Measurements from ENCODE around the gene TBL3.

TBL3 gene

DNA sequence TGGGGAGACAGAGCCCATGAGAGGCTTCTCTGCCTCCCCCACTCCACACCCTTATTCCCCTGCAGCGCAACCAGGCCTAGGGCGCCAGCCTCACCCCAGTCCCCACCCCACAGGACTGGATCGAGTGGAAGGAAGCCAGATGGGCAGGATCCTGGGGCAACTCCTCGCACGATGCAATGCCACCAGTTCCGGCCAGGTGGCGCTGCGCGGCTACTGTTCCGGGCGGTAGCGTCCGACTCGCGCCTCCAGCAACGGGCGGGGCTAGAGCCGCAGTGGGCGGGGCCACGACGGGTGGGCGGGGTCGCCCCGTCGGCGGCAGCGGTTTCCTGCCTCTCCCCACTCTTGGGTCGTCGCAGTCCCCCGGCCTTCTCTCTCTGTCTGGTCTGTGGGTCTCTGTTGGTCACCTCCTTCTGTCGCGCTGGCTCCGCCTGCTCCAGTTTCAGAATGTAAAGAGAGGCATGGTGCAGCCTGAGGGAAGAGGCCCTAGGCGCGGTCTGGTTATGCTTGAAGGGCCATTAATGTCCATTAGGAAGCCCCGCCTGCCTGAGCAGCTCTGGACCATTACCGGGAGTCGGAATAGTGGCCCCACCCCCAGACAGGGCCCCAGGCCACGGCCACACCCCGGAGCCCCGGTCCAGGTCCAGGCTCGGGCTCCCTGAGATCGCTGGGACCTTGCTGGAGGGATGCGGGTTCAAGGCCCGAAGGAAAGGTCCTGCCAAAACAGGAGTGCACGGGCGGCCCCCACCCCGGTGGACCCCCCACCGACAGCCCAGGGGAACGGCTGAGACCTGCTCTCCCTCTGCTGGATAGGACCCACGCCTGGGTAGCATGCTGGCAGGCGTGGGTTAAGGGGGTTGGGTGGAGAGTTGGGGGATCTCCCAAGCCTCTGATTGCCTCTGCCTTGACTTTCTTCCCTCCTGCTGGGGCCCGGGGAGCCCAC lies 51.5 kb downstream of the TBL3 start:
- peak; percentile 92 for DNase-seq

DNA sequence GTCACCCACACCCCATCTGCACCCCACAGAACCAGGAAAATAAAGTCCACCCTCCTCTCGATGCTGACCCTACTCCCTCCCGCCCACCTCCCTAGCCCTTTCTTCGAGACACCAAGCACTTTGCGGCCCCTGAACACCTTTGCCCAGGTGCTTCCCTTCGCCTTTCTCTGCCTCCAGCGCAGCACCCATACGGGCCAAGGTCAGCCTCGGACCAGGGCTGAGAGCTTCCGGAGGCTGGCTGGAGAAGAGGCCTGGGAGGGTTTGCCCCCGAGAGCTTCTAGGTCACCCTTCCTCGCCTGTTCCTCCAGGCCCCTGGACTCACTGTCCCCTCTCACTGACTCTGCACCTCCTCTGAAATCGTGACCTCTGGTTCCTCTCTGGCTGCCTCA lies 52.2 kb downstream of the TBL3 start:
- DNase-seq = no peak

DNA sequence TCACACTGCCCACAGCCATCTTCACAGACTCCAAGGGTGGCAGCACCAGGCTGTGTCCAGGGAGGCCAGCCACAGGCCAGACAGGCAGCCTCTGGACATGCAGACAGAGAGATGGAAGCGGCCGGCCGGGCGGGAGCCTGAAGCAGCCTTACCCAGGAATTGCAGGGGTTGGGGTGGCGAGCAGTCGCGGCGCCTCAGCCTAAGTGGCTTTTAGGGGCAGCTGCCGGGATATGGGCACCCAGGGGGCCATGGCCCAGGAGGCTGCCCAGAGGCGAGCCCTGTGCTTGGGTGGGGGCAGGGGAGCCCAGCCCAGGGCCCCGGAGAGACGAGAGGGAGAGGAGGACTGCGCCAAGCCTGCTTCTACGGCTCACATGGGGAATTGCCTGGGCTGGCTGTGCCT lies 53.4 kb downstream of the TBL3 start:
- DNase-seq = no peak

DNA sequence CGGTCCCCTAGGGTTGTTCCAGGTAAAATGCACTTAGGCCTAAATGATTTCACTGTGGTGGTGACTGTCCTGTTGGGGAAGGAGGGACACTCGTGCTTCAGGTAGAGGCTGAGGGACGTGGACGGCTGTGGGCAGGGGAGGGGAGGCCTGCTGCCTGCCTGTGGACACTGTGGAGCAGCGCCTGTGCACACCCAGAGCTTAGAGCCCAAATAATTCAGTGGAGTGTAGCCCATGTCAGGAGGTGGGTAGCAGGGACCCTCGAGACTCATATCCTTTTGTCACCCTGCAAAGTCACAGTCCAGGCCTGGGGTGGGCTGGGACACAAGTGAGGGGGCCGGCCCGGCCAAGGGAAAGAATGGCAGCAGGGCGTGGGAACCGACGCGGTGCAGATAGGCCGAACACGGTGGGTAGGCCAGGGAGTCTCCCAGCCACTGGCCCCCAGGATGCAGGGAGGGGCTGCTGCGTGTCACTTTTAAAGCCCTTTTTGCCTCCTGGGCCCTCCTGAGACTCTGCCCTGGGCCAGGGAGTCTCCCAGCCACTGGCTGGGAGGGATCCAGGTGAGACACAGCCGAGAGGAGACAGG lies 54.1 kb downstream of the TBL3 start:
- no peak for DNase-seq

DNA sequence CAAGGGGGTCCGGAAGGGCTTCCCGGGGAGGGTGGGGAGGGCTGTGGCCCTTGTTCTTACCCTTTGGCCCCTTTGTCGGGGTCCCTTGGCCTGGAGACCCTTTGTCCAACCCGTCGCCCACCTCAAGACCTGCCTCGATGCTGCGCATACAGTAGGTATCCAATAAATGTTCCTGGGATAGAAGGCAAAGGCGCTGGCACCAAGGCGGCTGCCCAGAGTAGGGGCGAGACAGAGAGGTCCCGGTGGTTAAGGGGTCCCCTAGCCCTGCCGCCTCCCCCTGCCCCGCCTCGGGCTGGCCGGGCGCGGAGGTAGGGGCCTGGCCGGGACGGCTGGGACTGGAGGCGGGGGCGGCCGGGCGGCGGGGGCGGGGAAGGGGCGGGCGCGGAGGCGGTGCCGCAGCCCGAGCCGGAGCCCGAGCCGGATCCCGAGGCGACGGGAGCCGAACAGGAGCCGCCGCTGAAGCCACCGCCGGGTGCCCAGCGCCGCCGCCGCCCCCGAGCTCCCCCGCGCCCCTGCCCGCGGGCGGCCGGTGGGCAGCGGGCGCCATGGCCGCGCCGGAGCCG lies 54.7 kb downstream of the TBL3 start, which contains the start of gene NHERF2:
Gene NHERF2 (plus strand): TSS at position 442 of the 563 bp plus-strand sequence. CDS start 104 bp downstream, at position 546.
- peak; percentile 66 for DNase-seq

DNA sequence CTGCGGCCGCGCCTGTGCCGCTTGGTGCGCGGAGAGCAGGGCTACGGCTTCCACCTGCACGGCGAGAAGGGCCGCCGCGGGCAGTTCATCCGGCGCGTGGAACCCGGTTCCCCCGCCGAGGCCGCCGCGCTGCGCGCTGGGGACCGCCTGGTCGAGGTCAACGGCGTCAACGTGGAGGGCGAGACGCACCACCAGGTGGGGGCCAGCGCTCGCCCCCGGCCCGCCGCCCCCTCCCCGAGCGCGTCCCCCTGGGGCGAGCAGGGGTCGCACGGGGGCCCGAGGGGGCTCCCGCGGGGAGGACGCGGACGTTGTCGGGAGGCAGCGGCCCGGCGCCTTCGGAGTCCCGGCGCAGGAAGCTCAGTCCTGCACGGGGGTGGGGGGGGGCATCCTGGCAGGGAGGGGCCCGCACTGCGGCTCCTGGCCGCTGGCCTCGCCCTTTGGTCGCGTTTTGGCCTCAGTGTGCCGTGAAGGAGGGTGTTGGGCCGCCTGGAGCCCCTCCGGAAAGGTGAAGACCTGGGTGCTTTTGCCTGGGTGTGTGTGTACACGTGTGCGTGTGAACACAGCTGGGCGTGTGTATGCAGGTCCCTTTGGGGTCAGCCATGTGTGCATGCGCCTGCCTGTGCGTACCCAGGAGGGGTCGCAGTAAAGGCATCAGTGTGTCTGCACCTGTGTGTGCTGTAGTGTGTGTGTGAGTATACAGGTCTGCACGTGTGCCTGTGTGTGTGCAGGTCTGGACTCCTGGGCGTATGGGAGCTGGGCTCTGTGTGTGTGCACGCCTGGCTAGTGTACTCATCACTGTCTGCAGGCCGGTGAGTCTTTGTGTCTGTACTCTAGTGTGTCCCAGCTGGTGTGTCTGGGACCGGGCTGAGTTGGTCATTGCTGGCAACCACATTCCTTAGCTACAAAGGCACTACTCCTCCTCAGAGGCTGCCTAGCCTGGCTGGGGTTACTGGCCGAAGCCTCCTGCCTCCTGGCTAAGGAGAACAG lies 55.5 kb downstream of the TBL3 start:
- peak; percentile 65 for DNase-seq

DNA sequence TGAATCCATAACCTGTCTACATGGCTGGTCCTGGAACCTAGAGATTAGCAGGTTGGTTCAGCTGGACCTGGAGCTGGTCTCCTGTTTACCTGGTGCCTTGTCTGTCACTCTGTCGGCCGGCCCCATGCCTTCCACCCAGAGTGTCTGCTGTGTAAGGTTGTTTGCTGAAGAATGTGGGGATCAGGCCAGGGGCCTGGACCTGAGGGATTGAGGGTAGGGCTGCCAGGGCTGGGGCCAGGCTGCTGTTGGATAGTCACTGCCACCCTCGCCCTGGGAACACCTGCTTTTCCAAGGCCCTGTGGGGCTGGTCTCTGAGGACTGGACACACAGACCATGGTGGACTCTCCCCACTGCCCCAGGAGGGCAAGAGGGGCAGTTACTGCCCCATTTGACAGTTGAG lies 56.3 kb downstream of the TBL3 start:
- DNase-seq = no peak

DNA sequence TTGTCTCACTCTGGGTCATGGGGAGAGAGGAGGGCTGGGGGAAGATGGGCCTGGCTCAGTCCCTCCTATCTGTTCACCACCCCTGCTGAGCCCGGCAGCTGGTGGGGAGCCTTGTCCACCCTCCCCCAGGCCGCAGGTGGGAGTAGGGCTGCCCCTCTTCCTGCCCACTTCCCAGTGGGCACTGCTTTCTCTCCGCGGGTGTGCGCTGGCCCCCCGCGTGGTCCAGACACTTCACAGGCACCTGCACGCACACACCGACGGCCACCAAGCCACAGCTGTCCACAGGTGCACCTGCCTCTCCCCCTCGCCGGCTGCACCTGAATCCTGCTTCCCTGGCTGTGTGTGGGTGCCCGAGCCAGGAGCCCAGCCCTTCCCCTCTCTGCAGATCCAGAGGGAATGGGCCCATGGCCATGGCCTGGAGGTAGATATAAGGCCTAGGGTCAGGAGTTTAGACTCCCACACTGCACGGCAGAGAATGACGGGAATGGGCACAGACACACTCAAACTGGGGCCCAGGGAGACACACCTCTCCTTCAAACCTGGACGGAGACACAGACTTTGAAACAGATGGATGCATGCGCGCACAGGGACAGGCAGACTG lies 56.9 kb downstream of the TBL3 start:
- DNase-seq = peak; percentile 44

DNA sequence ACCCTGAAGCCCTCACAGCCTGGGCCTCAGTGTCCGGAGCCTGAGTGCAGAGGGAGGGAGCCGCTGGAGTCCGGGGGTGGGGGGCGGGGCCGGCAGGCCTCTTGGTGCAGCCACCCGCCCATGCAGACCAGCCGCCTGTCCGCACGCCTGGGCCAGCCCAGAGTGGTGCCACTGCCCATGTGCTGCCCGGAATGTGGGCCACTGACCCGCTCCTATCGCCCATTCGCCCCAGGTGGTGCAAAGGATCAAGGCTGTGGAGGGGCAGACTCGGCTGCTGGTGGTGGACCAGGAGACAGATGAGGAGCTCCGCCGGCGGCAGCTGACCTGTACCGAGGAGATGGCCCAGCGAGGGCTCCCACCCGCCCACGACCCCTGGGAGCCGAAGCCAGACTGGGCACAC lies 57.5 kb downstream of the TBL3 start:
- no peak for DNase-seq

DNA sequence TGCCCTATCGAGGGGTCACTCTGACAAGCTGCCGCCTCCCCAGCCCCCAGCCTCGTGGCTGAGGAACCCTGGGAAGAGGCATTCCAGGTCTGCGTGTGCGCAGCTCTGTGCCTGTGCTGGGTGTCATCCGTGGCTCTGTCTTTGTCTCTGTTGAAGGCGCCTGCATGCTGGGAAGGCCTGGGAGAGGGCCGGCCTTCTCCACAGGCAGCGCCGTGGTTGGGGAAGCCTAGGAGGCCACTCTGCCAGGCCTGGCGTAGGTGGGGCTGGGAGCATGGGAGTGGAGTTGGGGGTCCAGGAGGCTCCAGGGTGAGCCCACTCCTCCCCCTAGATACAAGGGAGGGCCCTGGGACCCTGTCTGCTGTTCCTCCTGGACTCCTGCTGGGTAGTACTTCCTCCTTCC lies 58.2 kb downstream of the TBL3 start:
- DNase-seq = no peak

DNA sequence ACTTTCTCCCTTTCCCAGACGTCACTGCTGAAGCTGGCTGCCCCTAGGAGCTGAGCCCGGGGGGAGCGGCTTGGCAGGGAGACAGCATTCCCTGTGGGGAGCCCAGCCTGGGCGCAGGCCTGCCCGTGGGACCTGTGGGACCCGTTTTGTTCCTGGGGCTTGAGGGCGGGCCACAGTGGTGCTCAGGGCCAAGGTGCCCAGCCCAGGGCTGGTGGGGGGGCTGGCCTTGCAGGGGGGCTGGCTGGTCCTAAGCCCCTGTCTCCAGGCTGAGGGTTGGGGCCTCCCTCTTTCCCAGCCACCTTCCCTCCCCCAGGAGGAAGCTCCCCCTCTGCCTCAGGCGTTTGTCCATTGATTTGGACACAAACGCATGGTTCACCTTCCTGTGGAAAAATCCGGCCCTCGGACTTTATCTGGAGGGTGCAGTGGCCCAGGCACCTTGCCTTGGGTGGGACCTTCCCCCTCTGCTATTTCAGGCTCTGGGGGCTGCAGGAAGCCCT lies 59.3 kb downstream of the TBL3 start:
- no peak for DNase-seq

All from DMS53 (cell line).